GM19023 (cell line): Measurements from ENCODE around the gene THUMPD3.

Experiments used
- ATAC-seq: cut with Tn5 transposase; IDR thresholded peaks from one replicate; pipeline ENCODE4 v1.9.1; 2021; ENCODE audit warnings: mild to moderate bottlenecking, moderate library complexity; ENCODE audit not compliant: unreplicated experiment

The THUMPD3 gene, protein sequence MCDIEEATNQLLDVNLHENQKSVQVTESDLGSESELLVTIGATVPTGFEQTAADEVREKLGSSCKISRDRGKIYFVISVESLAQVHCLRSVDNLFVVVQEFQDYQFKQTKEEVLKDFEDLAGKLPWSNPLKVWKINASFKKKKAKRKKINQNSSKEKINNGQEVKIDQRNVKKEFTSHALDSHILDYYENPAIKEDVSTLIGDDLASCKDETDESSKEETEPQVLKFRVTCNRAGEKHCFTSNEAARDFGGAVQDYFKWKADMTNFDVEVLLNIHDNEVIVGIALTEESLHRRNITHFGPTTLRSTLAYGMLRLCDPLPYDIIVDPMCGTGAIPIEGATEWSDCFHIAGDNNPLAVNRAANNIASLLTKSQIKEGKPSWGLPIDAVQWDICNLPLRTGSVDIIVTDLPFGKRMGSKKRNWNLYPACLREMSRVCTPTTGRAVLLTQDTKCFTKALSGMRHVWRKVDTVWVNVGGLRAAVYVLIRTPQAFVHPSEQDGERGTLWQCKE

GRCh38 chr3:9362731-9363530 lies at the start of gene THUMPD3:
TSS of gene THUMPD3 (plus strand) at chr3:9363054. CDS start at chr3:9365069, 2,015 bp downstream.
- ATAC-seq: peak; percentile 99

DNA sequence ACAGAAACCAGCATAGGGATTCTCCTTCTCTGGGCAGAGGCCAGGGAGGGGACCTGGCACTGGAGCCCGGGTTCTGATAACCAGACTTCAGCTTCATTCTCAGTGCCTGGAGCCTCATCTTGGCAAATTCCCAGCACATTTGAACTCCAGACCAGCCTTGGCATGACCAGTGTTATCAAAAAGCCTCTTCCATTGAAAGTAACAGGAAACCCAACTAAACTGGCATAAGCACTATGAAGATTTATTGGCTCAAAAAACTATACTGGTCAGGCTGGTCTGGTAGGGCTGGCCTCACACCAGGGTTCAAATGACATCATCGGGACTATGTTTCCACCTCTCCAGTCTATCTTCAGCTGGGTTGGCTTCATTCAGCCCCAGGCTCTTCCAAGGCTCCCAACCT lies 48.1 kb upstream of the THUMPD3 start:
- no peak for ATAC-seq

- no peak for ATAC-seq
These were observed 45.9 kb upstream of the THUMPD3 start for GRCh38 chr3:9316881-9317361.

DNA sequence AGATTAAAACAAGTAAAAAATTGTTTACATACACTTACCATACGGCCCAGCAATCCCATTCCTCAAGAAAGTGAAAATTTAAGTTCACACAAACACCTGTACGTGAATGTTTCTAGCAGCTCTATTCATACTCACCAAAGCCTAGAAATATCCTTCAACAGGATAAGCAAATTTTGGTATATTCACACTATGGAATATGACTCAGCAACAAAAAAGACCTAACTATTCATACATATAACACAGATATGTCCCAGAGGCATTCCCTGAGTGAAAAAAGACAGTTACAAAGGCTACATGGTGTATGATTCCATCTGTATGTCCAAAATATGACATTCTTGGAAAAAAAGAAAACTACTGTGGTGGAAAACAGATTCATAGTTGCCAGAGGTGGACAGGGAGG lies 40.1 kb upstream of the THUMPD3 start:
- ATAC-seq: no peak

DNA sequence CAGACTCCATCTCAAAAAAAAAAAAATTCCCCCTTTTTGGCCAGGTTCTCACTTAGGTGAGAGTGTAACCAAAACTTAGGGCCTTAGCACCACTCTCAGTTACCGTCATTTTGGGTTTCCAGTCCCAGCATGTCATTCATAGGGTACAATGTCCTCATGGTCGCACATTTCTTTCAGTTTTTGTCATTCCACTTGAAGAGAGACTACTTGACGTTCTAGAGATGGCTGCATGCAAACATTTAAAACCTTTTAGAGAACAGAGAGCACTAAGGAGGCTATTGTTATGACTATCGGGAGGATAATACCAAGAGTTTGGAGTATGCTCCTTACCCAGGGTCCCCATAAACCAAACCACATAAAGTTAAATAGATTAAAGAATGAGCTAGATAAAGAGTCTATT lies 37.9 kb upstream of the THUMPD3 start:
- ATAC-seq: no peak

GRCh38 chr3:9327578-9327977 lies 35.3 kb upstream of the THUMPD3 start:
- no peak for ATAC-seq

- no peak for ATAC-seq
These were observed 32.6 kb upstream of the THUMPD3 start for GRCh38 chr3:9330166-9330703.

DNA sequence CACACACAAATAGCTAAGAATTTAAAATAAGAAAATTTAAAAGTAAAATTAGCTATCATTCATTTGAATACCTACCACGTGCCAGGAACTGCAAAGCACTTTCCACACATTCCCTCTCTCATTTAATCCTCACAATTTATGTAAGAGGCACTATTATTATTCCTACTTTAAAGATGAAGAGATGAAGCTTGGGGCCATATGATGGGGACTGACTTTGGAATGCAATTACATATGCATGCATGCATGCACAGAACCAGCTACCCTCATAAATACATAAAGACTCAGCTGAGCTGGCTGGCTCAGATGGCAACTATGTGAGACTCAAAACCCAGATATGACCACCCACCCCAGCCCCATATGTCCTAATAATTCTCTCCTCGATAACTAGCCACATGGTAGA lies 31.7 kb upstream of the THUMPD3 start:
- no peak for ATAC-seq

GRCh38 chr3:9332250-9333030 lies 30.4 kb upstream of the THUMPD3 start:
- ATAC-seq: no peak

GRCh38 chr3:9339761-9340471 lies 22.9 kb upstream of the THUMPD3 start:
- ATAC-seq: no peak

GRCh38 chr3:9340472-9340902 lies 22.4 kb upstream of the THUMPD3 start:
- no peak for ATAC-seq

DNA sequence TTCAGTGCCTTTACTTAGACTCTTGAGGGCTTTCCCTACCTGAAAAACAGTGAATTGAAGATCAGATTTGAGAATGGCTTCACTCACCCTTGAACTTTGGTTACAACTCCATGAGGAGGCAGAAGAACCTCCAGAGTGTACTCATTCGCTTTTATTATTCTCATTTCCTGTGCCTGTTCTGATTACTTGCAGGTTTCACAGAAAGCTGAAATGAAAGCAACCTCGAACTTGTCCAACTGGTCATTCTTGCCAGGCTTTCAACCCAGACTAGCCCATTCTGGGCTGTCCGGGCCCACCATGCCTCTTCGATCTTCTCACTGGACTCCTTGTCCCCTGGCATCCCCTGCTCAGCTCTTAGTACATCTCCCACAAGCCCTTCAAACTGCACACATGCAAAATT lies 20.2 kb upstream of the THUMPD3 start:
- ATAC-seq: no peak

GRCh38 chr3:9343115-9343514 lies 19.7 kb upstream of the THUMPD3 start:
- ATAC-seq: no peak

DNA sequence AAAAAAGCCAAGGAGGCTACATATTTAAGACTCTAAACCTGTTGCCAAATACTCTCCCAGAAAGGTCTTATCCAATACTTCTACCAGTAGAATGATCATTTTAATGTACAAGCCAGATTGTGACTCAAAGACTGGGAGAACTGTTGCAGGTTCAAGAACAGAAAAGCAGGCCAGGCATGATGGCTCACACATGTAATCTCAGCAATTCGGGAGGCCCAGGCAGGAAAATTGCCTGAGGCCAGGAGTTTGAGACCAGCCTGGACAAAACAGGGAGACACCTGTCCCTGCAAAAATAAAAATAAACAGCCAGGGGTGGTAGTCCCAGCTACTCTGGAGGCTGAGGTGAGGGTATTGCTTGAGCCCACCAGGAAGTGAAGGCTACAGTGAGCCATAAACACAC lies 17.8 kb upstream of the THUMPD3 start:
- ATAC-seq: no peak

- no peak for ATAC-seq
These were observed 16.7 kb upstream of the THUMPD3 start for GRCh38 chr3:9346141-9346540.

- no peak for ATAC-seq
These were observed 15.8 kb upstream of the THUMPD3 start for GRCh38 chr3:9347081-9347480.

DNA sequence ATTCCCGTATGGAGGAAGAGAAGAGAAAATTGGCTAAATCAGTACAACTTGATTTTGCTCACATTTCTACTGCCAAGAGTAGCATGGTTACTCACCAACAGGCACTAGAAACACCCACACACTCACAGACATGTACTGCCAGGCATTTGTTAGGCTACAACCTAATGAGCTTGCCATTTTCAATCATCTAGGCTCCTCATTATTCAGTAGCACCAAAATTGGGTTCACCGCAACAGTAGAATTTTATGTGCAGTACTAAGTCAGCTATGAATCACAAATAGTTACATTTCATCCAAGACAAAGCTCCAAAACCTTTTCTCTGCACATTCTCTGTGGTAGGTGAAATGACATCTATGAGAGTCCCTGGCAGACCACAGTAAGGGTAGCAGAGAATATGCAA lies 15.0 kb upstream of the THUMPD3 start:
- no peak for ATAC-seq

GRCh38 chr3:9349321-9350117 lies 13.3 kb upstream of the THUMPD3 start:
- ATAC-seq: no peak

GRCh38 chr3:9351709-9352126 lies 11.1 kb upstream of the THUMPD3 start:
- ATAC-seq: no peak
